Measurements from ENCODE around the gene RBM38.

- TF ChIP-seq, protein P1, sequence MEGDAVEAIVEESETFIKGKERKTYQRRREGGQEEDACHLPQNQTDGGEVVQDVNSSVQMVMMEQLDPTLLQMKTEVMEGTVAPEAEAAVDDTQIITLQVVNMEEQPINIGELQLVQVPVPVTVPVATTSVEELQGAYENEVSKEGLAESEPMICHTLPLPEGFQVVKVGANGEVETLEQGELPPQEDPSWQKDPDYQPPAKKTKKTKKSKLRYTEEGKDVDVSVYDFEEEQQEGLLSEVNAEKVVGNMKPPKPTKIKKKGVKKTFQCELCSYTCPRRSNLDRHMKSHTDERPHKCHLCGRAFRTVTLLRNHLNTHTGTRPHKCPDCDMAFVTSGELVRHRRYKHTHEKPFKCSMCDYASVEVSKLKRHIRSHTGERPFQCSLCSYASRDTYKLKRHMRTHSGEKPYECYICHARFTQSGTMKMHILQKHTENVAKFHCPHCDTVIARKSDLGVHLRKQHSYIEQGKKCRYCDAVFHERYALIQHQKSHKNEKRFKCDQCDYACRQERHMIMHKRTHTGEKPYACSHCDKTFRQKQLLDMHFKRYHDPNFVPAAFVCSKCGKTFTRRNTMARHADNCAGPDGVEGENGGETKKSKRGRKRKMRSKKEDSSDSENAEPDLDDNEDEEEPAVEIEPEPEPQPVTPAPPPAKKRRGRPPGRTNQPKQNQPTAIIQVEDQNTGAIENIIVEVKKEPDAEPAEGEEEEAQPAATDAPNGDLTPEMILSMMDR (conservative IDR thresholded peaks at IDR 0.05; ENCODE audit: low read length) = no peak
- no peak for TF ChIP-seq EZH2phosphoT487 (IDR thresholded peaks at IDR 0.05; ENCODE audit: borderline replicate concordance)
Measured at GRCh38 chr20:57416296-57417022, 25.3 kb downstream of the RBM38 start.
